DMS79 treated with DMSO at 0.1 percent for 48 hours (cell line): Measurements from ENCODE around the gene THUMPD3.

Experiments
- DNase-seq: peaks from one replicate; lab custom pipeline; 2025; lab: John Stamatoyannopoulos, UW

THUMPD3 gene

GRCh38 chr3:9361691-9362388 is 1.0 kb upstream of the THUMPD3 start:
- no peak for DNase-seq

DNA sequence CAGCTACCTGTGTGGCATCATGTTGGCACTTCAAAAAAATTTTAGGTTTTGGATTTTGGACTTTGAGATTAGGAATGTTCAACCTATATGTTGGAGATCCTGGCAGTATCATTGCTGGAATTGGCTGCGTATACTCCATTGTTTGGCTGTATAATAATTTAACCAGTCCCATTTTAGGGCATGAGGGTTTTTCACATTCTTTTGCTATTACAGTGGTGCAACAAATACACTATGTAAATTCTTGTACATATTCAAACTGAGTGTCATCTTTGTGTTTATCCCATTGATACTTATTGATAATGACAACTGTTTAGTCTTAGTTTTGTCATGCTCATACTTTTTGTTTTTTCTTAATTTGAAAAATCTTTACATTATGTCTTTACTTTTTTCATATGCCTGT is 6.7 kb downstream of the THUMPD3 start:
- no peak for DNase-seq

GRCh38 chr3:9373465-9373864 is 10.6 kb downstream of the THUMPD3 start:
- DNase-seq = no peak

- DNase-seq = no peak
Measured at GRCh38 chr3:9377981-9378380, 15.1 kb downstream of the THUMPD3 start.

- DNase-seq = no peak
Measured at GRCh38 chr3:9379327-9379726, 16.5 kb downstream of the THUMPD3 start.

DNA sequence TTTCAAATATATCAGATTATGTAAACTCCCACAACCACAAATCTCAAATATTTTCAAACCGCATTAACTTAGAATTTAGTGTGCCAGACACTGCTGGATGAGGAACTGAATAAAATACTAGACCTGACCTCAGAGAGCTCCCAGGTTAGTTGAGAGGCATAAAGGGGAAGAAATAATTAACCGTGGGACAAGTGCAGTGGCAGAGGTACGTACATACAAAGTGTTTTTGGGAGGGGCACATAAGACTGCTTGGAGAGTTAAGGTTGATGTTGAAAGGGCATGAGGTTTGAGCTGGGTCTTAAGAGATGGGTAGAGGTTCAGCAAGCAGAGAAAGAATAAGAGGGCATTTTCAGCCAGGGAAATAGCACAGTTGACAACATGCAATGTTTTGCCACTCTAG is 17.2 kb downstream of the THUMPD3 start:
- no peak for DNase-seq

DNA sequence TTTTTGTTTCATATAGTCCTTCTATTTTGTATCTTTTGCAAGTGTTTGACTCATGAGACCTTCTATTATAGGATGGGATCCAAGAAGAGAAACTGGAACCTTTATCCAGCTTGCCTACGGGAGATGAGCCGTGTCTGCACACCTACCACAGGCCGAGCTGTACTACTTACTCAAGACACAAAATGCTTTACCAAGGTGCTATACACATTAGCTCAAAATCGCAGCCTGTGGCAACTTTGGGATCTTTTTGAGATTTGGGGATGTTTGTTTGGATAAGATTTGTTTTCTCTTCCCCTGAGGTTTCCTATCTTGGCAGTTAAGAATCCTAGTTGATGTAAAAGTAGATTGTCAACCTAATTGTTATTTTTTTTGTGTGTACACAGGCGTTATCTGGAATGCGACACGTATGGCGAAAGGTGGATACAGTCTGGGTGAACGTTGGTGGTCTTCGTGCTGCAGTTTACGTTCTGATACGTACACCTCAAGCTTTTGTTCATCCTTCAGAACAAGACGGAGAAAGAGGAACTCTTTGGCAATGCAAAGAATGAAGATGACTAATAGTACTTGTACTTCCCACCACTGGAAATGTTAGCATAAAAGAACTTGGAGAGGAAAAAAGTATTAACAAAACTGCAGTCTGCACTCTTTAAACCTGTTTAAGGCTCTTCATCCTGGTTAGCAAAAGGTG is 21.4 kb downstream of the THUMPD3 start:
- no peak for DNase-seq

GRCh38 chr3:9385187-9386077 is 22.6 kb downstream of the THUMPD3 start:
- no peak for DNase-seq

DNA sequence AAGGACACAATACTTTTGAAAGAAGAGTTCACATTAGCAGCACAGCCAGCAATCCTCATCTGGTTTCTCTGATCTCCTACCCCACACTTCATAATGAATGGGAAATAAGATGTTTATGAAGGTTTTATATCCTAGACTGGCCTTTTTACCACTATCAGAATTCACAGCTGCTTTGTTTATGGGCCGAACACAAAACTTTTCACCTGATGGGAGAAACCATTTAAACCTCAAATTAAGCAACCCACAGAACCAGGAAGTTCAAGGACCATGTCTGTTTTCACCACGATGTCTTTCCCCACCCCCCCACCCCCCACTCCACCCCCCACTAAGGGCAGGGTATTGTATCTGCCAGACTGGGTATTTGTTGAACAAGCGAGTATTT is 23.2 kb downstream of the THUMPD3 start:
- DNase-seq = no peak

DNA sequence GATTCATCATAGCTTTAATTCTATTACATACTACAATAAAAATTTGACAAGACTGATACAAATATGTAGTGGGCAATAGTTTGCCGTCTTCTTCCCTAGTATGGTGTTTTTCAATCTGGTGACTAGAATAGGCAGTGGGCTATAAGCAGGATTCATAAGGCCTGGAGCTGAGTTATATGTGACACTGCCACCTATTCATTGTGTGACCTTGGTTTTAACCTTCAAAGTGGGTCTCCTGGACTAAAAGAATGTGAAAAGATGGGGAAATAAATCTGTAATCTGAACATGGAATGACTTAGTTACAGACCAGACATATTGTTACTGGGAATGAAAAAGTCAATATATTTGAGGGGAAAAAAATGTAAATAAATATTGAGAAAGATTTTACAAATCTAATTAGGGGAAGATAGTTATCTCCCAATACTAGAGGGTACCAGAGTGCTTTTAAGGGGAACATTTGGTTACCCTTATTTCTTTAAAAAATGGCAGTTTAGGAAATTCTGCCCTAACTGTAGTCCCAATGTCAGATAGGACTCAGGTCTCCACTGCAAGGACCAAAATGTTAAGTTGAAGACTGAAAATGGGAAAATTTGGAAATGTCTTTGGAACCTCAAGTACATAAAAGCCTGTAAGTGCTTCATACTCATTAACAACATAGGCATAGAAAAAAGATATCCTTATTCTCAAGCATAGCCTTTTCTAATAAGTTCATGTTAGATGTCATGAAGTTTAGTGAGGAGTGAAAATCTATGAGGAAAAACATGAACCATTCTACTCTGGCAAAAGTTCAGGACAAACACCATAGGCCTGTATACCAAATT is 23.9 kb downstream of the THUMPD3 start:
- DNase-seq = no peak

GRCh38 chr3:9387322-9387655 is 24.4 kb downstream of the THUMPD3 start:
- DNase-seq = no peak

DNA sequence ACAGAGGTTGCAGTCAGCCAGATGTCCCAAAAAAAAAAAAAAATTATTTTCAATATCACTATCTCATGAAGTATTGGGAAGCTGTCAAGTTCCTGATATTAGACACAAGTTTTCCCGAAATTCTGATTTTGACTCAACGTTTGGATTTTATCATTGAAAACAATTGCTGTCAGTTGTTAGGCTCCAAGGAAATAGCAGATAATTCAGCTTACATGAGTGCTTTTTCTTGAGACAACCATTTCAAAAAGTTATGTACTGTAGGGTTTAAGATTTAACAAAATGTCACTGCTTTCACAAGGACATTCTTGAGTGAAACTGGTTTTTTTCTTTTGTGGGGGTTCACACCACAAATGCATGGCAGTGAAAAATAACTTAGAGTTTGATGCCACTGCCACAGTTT is 25.3 kb downstream of the THUMPD3 start:
- DNase-seq = no peak

DNA sequence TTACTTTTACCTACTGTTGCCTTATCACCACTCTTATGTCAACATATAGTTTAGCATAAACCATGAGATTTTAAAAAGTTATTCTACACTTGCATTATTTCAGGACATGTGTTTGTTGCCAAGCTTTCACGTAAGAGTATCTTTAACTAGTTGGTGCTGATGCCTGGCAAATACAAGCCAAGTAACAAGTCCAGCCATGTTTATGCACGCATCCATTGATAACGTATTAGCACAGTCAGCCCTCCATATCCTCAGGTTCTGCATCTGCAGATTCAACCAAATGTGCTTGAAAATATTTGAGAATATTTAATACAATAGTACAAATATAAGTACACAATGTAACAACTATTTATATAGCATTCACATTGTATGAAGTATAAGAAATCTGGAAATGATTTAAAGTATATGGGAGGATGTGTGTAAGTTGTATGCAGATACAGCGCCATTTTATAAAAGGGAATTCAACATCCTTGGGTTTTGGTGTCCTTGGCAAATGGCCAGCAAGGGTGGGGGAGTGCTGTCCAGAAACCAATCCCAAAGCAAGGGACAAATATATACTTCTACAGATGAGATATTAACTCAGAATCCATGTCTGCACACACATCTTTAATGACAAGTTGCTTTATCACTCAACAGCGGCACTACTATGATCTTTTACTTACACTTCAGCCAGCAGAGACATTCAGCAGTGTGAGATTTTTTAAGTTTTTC is 25.9 kb downstream of the THUMPD3 start:
- DNase-seq = no peak

DNA sequence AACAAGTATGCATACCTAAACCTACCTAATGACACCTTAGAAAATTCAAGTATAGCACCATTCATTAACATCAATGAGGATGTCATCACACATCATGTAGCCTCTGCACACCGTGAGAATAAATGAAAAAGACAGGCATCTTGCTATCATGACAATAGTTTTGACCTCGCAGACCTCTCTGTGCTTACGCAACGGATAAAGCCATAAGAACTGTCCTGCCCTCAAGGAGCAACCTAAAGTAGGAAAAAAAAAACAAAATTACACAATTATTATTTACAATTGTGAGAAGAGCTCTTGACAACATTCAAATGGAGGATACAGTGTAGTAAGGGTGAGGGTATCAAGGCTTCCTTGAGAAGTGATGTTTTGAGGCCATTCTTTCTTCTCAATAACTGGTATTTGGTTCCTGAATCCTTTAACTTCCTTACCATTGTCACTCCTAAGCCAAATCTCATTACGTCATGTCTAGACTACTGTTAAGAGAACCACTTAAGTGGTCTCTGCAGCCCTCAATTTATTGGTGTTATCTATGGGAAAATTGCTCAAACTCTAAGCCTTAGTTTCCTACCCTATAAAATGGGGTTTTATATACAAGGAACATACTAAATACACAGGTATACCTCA is 27.5 kb downstream of the THUMPD3 start:
- DNase-seq = no peak

GRCh38 chr3:9392041-9392440 is 29.2 kb downstream of the THUMPD3 start:
- DNase-seq = no peak

DNA sequence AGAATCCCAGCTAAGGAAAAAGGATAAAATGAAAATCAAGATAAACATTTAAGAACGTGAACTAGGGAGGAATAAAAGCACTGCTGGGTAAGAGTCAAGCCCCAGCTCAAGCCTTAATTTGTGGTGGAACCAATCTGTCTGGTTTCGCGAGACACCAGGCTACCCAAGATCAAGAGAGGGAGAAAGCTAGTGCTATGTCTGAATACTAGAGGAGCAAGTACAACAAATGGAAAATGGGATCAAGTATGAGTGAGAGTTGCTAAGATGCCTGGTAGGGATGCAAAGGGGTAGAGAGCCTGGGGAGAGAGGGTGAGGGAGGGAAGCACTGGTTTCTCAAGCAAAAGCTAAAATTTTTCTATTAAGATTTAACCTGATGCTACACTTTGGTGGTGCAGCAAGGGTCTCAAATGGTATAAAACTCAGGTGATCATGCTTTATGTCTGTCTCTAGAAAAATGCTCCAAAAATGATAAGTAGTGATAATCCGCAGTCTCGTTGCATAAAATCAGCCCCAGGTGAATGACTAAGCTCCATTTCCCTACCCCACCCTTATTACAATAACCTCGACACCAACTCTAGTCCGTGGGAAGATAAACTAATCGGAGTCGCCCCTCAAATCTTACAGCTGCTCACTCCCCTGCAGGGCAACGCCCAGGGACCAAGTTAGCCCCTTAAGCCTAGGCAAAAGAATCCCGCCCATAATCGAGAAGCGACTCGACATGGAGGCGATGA is 32.9 kb downstream of the THUMPD3 start:
- DNase-seq = no peak

DNA sequence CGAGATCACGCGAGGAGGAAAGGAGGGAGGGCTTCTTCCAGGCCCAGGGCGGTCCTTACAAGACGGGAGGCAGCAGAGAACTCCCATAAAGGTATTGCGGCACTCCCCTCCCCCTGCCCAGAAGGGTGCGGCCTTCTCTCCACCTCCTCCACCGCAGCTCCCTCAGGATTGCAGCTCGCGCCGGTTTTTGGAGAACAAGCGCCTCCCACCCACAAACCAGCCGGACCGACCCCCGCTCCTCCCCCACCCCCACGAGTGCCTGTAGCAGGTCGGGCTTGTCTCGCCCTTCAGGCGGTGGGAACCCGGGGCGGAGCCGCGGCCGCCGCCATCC is 33.4 kb downstream of the THUMPD3 start:
- DNase-seq = peak; percentile 69

- DNase-seq = peak; percentile 94
Measured at GRCh38 chr3:9396632-9397331, 33.9 kb downstream of the THUMPD3 start.

GRCh38 chr3:9397332-9397905 is 34.6 kb downstream of the THUMPD3 start, which contains the start of gene SETD5:
SETD5 (plus strand) TSS chr3:9397615; CDS start chr3:9428939, 31,324 bp downstream.
- peak; percentile 67 for DNase-seq
